Neural progenitor cell (in vitro differentiated cells): ENCODE data around the gene C6orf62. TPM values are rescaled to one million over a fixed set of nuclear protein-coding genes. Genes with fewer than 3 reads are reported as not detected.

ENCODE experiments used
- DNase-seq: peaks from one replicate; pipeline ENCODE4 v3.0.0-alpha.2; 2016; ENCODE audit warnings: low spot score
- H2AFZ ChIP-seq: fragments of 200-600 bp; sonication (generic); replicated peaks from 2 replicates; pipeline ENCODE4 v1.6.1; 2016; ENCODE audit warnings: antibody characterized with exemption
- H3F3A ChIP-seq: fragments of 200-600 bp; sonication (generic); 2 replicates; pipeline ENCODE4 v1.6.1; 2016; ENCODE audit warnings: antibody characterized with exemption, low read depth
- H3K27ac ChIP-seq: fragments of 200-600 bp; sonication (generic); 2 replicates; pipeline ENCODE4 v1.5.1; 2016; ENCODE audit warnings: mild to moderate bottlenecking
- H3K27me3 ChIP-seq: fragments of 200-600 bp; sonication (generic); 2 replicates; pipeline ENCODE4 v1.6.1; 2016; ENCODE audit warnings: mild to moderate bottlenecking, moderate library complexity
- H3K36me3 ChIP-seq: fragments of 200-600 bp; sonication (generic); 2 replicates; pipeline ENCODE4 v1.5.1; 2016
- H3K4me1 ChIP-seq: fragments of 200-600 bp; sonication (generic); 2 replicates; pipeline ENCODE4 v1.6.1; 2016; ENCODE audit warnings: mixed run types
- H3K4me2 ChIP-seq: fragments of 200-600 bp; sonication (generic); 2 replicates; pipeline ENCODE4 v1.6.1; 2016
- H3K4me3 ChIP-seq: fragments of 200-600 bp; sonication (generic); 2 replicates; pipeline ENCODE4 v1.5.1; 2016
- H3K79me2 ChIP-seq: fragments of 200-600 bp; sonication (generic); 2 replicates; pipeline ENCODE4 v1.6.1; 2016; ENCODE audit warnings: low read depth
- H3K9ac ChIP-seq: fragments of 200-600 bp; sonication (generic); 2 replicates; pipeline ENCODE4 v1.6.1; 2016
- H3K9me3 ChIP-seq: fragments of 200-600 bp; sonication (generic); 2 replicates; pipeline ENCODE4 v1.5.1; 2016; ENCODE audit warnings: low read depth
- H4K20me1 ChIP-seq: fragments of 200-600 bp; sonication (generic); 2 replicates; pipeline ENCODE4 v1.6.1; 2016; ENCODE audit warnings: low read depth
- H3K27ac Mint-ChIP-seq: 3 replicates; pipeline ENCODE4 v1.8.0; 2021; ENCODE audit warnings: mixed read lengths
- H3K27me3 Mint-ChIP-seq: 2 replicates; pipeline ENCODE4 v1.8.0; 2022; ENCODE audit warnings: low read depth, mild to moderate bottlenecking, inconsistent platforms, moderate library complexity, mixed read lengths; ENCODE audit not compliant: insufficient read depth
- H3K36me3 Mint-ChIP-seq: 3 replicates; pipeline ENCODE4 v1.8.0; 2021; ENCODE audit warnings: mixed read lengths
- H3K4me1 Mint-ChIP-seq: 3 replicates; pipeline ENCODE4 v1.8.0; 2021; ENCODE audit warnings: mixed read lengths
- H3K4me3 Mint-ChIP-seq: 3 replicates; pipeline ENCODE4 v1.8.0; 2021; ENCODE audit warnings: mild to moderate bottlenecking, moderate library complexity, mixed read lengths
- H3K9me3 Mint-ChIP-seq: 3 replicates; pipeline ENCODE4 v1.8.0; 2020; ENCODE audit warnings: mixed read lengths
- CTCF ChIP-seq: fragments of 200-600 bp; sonication (generic); IDR thresholded peaks from 2 replicates; pipeline ENCODE4 v1.5.1; 2017; ENCODE audit warnings: antibody characterized with exemption, mild to moderate bottlenecking
- EZH2 ChIP-seq: fragments of 200-600 bp; sonication (generic); IDR thresholded peaks from 2 replicates; pipeline ENCODE4 v1.6.1; 2017; ENCODE audit warnings: antibody characterized with exemption, mild to moderate bottlenecking, moderate library complexity
- EZH2phosphoT487 ChIP-seq: fragments of 200-600 bp; sonication (generic); IDR thresholded peaks from 2 replicates; pipeline ENCODE4 v1.6.1; 2017; ENCODE audit warnings: antibody characterized with exemption
- total RNA-seq: library from RNA; depleted of rRNA; stranded (reverse); fragments of >200 nt; gene quantifications from 2 replicates; pipeline ENCODE4 v1.2.3, GENCODE V29; 2015; ENCODE audit warnings: low replicate concordance

C6orf62 gene
- total RNA-seq, 1 donor from 2014 or later = 82.3 TPM

GRCh38 chr6:24723270-24723669 lies 4.3 kb upstream of the C6orf62 start:
- H3K79me2 ChIP-seq = peaks cover 23% of the 10 kb centered on the region
- DNase-seq = no peak
- peaks cover 5% of the 10 kb centered on the region for H3K36me3 ChIP-seq
- Mint-ChIP-seq H3K9me3 (no peaks in the 10 kb centered on the region), H3K27me3 (peaks cover 5% of the 10 kb centered on the region), H3K36me3 (peaks cover 5% of the 10 kb centered on the region), H3K4me1 (peaks cover 20% of the 10 kb centered on the region), H3K4me3 (no peak overlapping the region), H3K27ac (no peak overlapping the region)
- H3K4me1 ChIP-seq = peaks cover 10% of the 10 kb centered on the region
- H3K9ac ChIP-seq = no peak overlapping the region
- H3F3A ChIP-seq = peaks cover 17% of the 10 kb centered on the region
- no peak for TF ChIP-seq CTCF
- TF ChIP-seq EZH2 = no peak
- no peak for TF ChIP-seq EZH2phosphoT487
- H3K4me2 ChIP-seq = no peak overlapping the region
- no peak overlapping the region for H3K4me3 ChIP-seq
- no peak overlapping the region for H2AFZ ChIP-seq
- H3K27me3 ChIP-seq = no peaks in the 10 kb centered on the region
- no peak overlapping the region for H3K27ac ChIP-seq
- H4K20me1 ChIP-seq = peaks cover 21% of the 10 kb centered on the region
- no peaks in the 10 kb centered on the region for H3K9me3 ChIP-seq

DNA sequence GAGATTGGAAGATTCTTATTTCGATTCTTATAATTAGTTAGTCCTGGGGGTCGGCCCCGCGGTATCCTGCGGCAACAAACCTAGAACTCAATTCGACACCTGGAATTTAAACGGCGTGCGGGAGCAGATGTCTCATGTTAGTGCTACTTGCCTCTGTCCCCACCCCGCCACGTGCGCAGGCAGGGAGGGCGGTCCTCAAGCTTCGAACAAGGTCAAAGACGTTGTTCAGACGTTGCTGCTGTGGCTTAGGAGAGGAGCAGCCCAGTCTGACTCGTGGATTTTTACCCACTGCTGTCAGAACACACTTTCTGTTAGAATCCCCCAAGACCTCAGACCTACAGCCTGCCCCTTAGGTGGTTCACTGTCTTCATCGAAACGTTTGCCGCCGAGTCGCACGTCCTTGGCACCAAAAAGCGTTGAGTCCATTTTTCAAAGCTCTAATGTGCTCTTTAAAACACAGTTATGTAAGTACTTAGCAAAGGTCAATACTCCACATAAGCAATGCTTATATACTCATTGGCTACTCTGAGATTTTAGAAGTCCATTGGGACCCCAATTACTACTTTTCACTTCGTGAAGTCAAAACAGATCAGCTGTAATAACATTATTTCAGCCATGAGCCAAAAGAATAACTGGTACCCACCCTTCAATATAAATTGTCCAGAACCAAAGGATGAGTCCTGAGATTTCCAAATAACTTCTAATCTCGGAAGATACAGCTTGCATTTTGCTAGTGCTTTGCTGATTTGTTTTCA lies 2.7 kb upstream of the C6orf62 start:
- peaks cover 37% of the 10 kb centered on the region for H4K20me1 ChIP-seq
- H3K36me3 Mint-ChIP-seq = peaks cover 11% of the 10 kb centered on the region
- peak overlapping the region; percentile 96 for H3K4me3 Mint-ChIP-seq
- H3K27ac ChIP-seq = no peak overlapping the region
- H3K4me2 ChIP-seq = peak overlapping the region; percentile 72
- H3K9ac ChIP-seq = no peak overlapping the region
- no peak for TF ChIP-seq CTCF
- no peak for TF ChIP-seq EZH2phosphoT487
- no peak for TF ChIP-seq EZH2
- peaks cover 17% of the 10 kb centered on the region for H3F3A ChIP-seq
- no peaks in the 10 kb centered on the region for H3K9me3 ChIP-seq
- peaks cover 25% of the 10 kb centered on the region for H3K4me1 ChIP-seq
- no peaks in the 10 kb centered on the region for H3K27me3 ChIP-seq
- peak overlapping the region; percentile 100 for H3K27ac Mint-ChIP-seq
- H3K27me3 Mint-ChIP-seq = peaks cover 5% of the 10 kb centered on the region
- no peak for DNase-seq
- peak overlapping the region; percentile 99 for H3K4me3 ChIP-seq
- peaks cover 39% of the 10 kb centered on the region for H3K79me2 ChIP-seq
- peaks cover 5% of the 10 kb centered on the region for H3K36me3 ChIP-seq
- no peaks in the 10 kb centered on the region for H3K9me3 Mint-ChIP-seq
- H3K4me1 Mint-ChIP-seq = peaks cover 35% of the 10 kb centered on the region
- peak overlapping the region; percentile 94 for H2AFZ ChIP-seq

DNA sequence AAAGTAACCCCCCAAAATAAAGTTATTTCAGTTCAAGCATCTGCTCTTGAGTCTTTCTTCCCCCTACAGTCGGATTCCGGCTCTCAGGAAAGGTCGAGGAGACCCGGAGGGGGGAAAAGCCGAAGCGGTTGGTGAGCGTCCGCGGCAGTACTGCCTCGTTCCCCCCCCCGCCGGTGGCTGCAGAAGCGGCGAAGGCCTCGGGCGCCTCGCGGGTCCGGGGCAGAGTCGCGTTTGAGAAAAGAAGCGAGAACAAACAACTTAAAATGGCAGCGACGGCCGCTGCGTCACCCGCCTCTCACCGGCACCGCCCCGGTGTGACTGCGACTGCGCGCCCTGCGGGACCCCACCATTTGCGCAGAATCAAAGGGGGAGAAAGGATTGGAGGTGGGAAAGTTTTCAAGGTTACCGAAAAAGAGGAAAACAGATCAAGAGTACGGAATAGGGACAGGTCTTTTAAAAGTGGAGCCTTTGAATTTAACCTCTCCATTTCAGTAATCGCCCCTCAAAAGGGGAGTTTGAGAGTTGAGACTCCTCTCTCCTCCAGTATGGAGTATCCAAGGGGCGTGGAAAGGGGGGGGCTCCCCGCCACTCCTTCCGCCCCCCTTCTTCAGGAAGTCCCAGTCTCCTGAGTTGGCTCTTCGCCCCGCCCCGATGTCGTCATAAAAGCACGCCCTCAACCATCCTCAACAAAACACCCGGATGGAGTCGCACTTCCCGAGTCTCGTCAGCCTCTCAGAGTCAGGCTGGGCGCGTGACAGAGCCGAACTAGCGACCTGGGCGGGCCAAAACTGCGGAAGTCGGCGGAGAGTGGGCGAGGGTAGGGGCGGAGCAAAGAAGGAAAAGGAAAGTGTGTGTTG lies 1.9 kb upstream of the C6orf62 start:
- peaks cover 25% of the 10 kb centered on the region for H3K4me1 ChIP-seq
- Mint-ChIP-seq H3K27me3 (peaks cover 5% of the 10 kb centered on the region), H3K9me3 (no peaks in the 10 kb centered on the region), H3K4me1 (peaks cover 41% of the 10 kb centered on the region), H3K27ac (peak overlapping the region; percentile 100), H3K36me3 (peaks cover 13% of the 10 kb centered on the region), H3K4me3 (peak overlapping the region; percentile 96)
- H4K20me1 ChIP-seq = peaks cover 45% of the 10 kb centered on the region
- peaks cover 17% of the 10 kb centered on the region for H3F3A ChIP-seq
- no peaks in the 10 kb centered on the region for H3K9me3 ChIP-seq
- no peaks in the 10 kb centered on the region for H3K27me3 ChIP-seq
- peak overlapping the region; percentile 98 for H3K4me2 ChIP-seq
- peak overlapping the region; percentile 99 for H3K4me3 ChIP-seq
- TF ChIP-seq EZH2phosphoT487 (no peak), CTCF (no peak), EZH2 (no peak)
- peak overlapping the region; percentile 96 for H3K9ac ChIP-seq
- H2AFZ ChIP-seq = peak overlapping the region; percentile 94
- DNase-seq = peak; percentile 100
- H3K27ac ChIP-seq = peak overlapping the region; percentile 98
- peaks cover 10% of the 10 kb centered on the region for H3K36me3 ChIP-seq
- H3K79me2 ChIP-seq = peaks cover 47% of the 10 kb centered on the region
